HG02981 (cell line): ENCODE data around the gene P2RX2.

Experiments used
- ATAC-seq: cut with Tn5 transposase; IDR thresholded peaks from one replicate; pipeline ENCODE4 v1.9.1; 2021; ENCODE audit warnings: mild to moderate bottlenecking, moderate library complexity; ENCODE audit not compliant: unreplicated experiment

Gene P2RX2

DNA sequence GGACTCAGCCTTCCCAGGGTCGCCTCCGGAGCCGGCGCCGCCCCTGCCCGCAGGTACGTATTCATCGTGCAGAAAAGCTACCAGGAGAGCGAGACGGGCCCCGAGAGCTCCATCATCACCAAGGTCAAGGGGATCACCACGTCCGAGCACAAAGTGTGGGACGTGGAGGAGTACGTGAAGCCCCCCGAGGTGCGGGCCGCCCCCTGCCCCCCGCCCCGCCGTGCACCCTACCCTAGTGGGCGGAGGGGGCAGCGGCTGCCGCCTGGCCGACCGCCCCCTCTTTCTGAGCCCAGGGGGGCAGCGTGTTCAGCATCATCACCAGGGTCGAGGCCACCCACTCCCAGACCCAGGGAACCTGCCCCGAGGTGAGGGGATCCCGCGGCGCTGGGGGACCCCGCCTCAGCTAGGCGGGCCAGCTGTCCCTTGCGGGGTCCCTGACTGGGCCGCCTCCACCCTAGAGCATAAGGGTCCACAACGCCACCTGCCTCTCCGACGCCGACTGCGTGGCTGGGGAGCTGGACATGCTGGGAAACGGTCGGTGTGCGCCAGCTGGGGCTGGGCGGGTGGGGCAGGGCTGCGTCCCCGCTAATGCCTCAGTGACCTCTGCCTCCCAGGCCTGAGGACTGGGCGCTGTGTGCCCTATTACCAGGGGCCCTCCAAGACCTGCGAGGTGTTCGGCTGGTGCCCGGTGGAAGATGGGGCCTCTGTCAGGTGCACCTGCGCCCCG lies 973 bp downstream of the P2RX2 start:
- no peak for ATAC-seq

DNA sequence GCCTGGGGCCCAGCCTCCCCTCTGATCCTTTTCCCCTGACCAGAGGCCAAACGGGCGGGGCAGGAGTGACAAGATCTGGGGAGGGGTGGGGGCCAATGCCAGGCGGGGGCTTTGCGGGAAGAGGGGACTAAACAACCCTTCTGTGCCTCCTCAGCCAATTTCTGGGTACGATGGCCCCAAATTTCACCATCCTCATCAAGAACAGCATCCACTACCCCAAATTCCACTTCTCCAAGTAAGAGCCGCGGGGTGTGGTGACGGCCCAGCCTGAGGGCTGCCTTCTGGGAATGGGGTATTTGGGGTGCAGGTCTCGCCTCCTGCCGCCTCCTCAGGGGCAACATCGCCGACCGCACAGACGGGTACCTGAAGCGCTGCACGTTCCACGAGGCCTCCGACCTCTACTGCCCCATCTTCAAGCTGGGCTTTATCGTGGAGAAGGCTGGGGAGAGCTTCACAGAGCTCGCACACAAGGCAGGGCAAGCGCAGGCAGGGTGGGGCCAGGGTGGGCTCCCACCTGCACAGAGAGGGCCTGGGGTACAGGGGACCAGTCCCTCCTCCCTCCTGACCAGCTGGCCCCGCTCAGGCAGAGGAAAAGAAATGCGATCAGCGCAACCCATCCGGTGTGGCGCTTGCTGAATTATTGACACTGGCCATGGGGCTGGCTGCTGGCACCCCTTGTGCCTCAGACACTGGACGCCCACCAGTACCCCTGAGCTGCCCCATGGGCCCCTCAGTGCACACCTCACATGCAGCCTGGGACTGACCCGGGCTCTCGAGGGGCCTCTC lies 1.7 kb downstream of the P2RX2 start:
- no peak for ATAC-seq

DNA sequence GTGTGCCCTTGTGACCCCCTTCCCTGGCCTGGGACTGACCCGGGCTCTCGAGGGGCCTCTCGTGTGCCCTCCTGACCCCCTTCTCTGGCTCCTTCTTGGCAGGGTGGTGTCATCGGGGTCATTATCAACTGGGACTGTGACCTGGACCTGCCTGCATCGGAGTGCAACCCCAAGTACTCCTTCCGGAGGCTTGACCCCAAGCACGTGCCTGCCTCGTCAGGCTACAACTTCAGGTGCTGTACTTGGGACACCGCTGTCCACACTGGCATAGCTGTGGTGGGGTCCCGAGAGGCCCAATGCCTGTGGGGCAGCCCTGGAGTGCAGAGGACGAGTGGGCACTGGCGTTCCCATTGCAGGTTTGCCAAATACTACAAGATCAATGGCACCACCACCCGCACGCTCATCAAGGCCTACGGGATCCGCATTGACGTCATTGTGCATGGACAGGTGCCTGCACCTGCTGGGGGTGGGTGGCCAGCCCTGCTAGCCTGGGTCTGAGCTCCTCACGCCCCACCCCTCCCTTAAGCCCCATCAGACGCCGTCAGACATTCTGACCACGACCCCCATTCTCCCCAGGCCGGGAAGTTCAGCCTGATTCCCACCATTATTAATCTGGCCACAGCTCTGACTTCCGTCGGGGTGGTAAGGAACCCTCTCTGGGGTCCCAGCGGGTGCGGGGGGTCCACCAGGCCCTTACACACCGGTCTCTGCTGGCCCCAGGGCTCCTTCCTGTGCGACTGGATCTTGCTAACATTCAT lies 2.5 kb downstream of the P2RX2 start:
- ATAC-seq: no peak

DNA sequence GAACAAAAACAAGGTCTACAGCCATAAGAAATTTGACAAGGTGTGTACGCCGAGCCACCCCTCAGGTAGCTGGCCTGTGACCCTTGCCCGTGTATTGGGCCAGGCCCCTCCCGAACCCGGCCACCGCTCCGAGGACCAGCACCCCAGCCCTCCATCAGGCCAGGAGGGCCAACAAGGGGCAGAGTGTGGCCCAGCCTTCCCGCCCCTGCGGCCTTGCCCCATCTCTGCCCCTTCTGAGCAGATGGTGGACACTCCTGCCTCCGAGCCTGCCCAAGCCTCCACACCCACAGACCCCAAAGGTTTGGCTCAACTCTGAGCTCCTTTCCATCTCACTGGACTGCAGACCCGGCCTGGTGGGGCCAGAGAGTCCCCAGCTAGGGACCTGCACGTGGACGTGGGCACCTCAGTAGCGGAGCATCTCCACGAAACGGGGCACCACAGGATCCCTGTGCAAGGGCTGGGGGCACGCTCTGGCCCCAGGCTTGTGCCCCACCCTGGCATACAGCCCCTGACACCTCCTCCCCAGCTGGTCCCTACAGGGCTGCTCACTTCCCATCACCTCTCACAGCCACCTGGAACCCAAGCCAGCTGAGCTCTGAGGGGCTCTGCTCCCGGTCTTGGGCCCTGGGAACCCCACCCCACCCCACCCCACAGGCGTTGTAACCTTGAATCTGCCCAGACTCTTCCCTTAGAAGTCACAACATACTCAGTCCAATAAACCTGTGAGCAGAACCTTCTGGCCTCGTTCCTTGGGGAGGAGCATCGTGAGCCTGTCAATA lies 3.3 kb downstream of the P2RX2 start:
- ATAC-seq: no peak

DNA sequence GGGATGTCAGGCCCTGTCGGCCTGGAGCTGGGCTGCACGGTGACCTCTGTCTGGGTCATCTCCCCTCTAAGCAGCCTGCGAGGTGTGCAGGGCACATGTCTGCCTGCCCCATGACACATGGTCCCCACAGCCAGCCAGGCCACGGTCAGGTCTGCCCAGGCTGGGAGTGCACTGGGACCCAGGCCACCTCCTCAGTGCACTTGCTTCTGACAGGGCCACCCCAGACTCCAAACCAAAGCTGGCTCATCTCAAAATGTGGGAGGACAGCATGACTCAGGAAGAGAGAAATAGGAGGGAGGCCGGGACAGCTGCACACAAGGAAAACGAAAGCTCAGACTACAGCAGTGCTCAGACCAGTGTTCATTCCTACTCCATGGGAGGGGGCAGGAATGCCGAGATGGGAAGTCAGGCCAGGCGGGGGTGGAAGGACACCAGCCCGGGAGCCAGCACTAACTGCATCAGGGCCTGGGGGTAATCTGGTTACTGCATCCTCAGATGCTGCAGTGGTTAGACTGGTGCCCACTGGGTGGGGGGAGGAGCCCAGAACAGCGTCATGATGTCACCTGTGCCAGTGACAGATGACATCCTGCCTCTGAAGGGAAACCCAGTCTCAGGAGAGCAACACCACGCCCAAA lies 4.0 kb downstream of the P2RX2 start:
- ATAC-seq: no peak

DNA sequence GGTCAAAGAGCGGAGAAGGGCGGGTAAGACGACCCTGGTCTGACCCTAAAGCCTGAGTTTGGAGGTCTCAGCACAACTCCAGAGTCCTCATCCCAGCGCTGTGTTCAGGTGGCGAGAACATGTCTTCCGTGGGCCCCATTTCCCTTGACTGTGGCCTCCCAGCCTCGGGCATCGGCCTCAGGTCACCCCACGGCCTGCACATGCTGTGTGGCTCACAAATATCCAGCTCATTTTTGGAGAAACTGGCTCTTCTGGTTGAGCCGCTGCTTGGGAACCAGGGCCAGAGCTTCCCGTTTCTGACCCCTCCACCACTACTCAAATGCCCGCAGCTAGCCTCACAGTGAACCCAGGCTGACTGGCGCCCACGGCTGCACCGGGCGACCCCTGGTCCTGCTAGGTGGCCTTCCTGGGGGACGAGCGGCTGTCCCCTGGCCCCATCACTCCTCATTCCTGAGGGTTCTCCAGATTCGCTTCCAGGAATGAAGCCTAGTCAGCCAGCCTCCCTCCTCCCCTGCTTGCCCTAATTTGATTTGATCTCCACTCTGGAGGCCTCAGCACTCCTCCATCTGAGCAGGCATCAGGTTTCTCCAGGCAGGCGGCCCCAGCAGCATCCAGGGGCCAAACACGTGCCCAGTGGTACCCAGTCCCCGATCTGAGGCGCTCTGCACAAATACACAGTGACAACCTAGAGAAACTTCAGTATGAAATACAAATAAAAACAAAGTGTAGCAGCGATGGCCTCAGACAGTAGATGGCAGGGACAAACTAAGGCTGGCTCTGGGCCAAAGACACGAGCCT lies 4.7 kb downstream of the P2RX2 start:
- no peak for ATAC-seq

DNA sequence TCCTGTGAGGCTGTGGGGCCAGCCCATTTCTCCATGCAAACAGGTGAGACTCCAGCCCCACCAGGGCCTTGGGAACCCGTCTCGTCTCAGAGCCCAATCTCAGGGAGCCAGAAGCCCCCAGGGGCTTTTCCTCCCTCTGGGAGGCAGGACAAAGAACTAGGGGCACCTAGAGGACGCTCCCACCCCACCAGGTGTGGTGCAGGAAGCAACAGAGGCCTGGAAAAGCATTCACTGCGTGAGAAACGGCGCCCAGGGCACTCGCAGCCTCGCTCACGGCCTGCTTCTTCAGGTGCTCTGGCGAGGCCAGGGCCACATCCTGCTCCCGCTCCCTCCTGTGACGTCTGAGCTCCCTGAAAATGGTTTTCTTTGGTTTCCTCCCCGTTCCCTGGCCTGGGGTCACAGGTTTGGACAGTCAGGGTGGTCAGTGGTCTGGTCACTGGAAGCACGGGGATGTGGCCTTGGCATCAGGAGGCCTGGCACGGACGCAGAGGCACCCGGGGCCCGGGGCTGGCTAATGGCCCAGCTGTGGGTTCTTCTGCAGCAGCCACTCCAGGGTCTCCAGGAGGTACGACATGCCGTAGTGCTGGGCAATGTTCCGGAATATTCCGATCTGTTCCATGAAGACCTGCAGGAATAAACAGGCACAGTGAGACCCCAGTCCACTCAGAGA lies 5.7 kb downstream of the P2RX2 start:
- ATAC-seq: no peak

DNA sequence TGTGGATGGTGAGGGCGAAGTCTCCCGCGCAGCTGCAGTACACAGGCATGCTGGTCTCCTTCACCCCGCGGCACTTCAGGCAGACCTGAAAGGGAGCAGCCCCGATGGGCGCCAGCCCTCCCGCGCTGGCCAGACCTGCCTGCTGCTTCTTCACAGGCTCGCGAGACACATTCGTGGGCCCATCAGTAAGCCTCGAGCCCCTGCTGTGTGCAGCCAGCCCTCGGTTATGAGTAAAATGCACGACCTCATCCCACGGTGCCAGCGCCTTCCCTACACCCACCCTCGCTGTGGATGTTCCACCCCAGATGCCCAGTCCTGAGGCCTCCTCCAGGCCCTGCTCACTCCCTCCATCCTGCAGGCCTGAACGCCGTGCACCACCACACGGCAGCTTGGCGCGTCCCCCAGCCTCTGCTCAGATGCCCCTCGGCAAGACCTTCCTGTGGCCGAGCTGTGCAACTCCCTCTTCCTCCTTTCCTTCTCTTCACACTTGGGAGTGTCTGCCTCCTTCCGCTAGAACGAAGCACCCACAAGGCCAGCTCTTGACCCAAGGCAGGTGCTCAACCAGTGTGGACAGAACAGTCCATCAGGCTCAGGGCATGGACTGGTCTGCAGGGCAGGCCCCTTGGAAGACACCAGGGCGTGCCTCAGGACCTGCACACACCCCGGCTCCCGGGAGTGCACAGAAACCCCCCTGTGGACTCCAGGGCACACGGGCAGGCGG lies 6.5 kb downstream of the P2RX2 start:
- no peak for ATAC-seq

DNA sequence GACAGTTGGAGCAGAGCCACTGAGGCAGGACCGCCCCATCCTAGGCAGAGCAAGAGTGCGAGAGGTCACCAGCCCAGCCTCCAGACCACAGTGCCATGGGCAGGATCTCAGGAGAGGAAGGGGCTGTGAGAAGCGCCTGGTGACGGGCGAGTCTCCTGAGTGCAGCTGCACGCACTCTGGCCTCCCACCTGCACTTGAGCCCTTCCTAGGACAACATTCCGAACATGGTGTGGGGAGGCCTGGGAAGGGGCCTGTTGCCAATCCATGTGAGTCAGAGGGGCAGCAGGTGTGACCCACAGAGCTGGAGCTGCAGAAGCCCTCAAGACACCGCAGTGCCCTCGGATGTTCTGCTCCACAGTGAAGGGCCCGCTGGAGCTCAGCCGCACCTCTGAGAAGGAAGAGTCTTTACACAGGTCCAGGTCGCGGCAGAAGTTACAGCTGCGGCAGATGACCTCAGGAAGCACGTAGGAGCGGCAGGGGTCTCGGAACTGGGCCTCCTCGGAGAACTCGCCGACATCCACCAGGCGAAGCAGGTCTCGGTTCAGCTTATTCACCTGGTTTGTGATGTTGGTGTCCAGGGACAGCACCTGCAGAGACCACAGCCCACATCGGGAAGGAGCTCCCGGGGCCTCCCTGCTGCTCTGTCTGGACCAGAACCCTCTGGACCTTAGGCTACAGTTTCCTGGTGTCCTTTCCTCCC lies 7.3 kb downstream of the P2RX2 start:
- no peak for ATAC-seq

DNA sequence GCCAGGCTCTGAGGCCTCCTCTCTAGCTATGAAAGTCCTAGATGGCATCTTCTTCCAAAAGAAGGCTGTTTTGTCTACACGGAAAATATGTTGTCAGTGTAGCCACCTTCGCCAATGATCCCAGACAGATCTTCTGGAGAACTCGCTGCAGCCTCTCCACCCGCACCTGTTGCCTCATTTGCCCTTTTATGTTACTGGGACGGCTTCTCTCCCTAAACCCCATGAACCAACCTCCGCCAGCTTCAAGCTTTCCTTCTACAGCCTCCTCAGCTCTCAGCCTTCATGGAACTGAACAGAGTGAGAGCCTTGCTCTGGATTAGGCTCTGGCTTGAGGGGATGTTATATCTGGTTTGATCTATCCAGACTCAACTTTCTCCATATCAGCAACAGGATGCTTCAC lies 10.8 kb downstream of the P2RX2 start:
- no peak for ATAC-seq

DNA sequence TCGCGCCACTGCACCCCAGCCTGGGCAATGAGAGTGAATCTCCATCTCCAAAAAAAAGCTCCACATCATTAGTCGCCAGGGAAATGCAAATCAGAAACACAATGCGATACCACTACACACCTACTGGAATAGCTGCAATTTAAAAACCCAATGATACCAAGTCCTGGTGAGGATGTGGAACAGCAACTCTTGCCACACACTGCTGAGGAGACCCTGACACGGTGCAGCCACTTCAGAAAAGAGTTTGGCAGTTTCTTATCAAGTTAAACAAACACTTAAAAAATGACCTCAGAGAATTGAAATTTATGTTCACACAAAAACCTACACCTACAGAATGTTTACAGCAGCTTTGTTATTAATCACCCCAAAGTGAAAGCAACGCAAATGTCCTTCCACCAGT lies 12.1 kb downstream of the P2RX2 start:
- ATAC-seq: no peak

DNA sequence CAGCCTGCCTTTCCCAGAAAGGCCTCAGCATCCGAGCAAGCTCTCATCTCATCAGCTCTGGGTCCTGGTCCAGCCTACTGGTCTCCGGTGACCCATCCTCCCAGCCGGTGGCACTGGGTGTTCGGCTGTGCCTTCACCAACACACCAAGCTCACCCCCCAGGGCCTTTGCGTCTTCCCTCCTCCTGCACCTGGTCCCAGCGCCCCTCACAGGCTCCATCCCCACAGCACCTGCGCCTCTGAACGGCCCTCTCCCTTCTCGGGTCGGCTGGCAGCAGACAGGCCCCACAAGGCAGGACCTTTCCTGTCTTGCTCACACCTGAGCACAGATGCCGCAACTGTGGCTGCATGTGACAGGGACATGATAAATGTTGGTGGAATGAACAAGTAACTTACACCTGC lies 13.1 kb downstream of the P2RX2 start:
- no peak for ATAC-seq

DNA sequence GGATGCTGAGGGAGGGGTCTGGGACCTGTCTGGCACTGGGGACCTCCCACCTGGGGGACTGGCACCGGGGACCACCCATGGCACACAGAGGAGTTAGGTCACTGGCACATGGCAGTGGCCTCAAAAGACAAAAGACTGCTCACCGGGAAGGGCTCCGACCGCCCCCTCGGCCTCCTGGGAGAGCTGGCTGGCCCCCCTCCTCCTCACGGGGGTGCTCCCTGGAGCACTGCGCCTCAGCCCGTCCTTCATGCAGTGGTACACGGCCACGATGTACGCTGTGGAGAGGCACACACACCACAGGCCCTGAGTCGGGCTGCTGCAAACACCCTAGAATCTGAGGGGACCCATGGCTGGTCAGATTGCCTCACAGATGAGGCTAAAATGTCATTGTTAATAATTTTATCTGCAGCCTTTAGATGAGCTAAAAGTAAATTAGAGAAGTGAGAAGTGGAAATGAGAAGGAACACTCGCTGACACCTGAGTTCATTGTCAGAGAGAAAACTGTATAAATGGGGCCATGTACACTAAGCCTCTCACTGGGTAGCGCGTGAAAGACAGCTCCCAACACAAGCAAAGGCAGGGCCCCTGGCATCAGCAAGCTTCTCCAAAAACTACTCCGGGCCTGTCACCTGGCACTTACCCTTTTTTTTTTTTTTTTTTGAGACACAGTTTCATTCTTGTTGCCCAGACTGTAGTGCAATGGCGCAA lies 14.1 kb downstream of the P2RX2 start:
- no peak for ATAC-seq

DNA sequence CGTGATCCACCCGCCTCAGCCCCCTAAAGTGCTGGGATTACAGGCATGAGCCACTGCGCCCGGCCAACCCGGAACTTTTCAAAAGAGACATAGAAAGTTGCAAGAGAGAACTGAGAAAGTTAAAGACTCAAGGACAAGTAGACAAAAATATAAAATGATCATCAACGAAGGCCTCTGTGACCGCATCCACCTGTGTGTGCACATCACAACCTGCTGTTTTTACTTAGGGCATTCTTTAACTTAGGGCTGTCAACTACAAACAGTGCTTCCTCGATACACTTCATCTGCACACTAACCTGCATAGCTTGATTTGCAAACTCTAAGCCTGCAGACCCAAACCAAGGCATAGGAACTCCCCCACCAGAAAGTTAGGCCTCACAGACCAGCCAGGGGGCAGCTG lies 14.8 kb downstream of the P2RX2 start:
- ATAC-seq: no peak

DNA sequence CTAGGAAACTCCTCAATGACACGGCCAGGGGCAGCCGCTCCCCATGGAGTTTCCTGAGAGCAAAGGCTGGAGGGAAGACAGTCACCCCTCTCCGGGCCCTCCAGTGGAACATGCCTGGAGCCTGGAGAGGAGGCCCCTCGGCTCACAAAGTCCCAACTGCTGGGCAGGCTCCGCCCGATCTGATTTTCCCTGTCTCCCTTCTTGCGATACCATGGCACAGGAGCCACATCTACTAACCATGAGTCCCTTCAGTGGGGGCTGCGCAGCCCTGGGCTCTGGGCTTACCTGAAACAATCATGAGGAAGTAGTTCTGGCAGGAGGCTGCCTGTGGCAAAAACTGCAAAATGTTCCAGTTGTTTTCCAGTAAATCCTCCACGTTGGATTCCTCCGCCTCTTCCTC lies 15.3 kb downstream of the P2RX2 start:
- ATAC-seq: no peak

DNA sequence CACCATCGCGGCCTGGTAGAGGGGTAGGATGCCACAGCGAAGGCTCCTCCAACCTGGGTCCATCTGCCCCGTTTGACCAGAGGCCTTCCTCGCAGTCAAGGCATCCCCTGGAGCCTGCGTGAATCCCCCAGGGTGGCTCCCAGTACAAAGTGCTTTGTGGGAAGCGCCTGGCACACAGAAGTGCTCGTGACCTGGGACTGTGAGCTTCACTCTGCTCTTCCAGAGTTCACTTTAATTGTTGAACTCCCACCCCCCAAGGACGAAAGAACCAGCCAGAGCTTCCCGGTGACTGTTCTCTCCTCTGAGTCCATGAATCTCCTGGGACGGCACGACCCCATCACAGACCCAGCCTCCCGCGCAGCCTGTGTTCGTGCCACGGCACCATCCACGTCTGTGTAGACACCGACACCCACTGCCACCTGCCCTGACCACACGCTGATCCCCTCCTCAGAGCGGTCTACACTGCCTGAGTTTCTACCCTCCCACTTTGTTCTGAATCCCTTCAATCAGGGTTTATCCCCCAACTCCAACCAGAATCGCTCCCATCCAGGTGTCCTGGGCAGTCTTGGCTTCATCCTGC lies 15.9 kb downstream of the P2RX2 start:
- no peak for ATAC-seq
